ENCODE data around the gene UFC1.

Gene UFC1

DNA sequence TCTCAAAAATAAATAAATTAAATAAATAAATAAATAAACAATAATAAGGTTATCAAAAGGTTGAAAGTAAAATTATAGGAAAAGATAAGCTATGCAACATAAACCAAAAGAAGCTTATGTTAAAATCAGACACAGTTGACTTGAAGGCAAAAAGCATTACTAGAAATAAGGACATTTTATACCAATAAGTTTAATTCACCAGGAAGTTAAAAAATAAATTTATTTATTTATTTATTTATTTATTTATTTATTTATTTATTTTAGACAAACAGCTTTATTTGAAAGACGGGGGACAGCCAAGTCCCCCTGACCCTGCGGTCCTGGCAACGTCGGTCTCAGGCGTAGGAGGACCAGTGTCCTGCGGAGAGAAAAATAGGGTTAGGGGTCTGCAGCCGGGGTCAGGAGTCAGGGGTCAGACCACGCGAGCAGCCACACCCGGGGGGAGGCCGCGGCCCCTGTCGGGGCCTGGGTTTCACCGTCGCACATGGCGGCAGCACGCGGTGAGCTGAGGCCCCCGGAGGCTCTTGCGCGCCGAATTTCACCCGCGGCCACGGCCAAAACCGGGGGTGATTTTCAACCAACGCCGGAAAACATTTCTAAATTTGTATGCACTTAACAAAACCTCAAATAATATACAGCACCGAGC is 12.9 kb upstream of the UFC1 start:
- Histone ChIP-seq H3K9me3 (ENCODE audit: control insufficient read depth, insufficient read depth, low read length) (no peaks in the 10 kb centered on the region), H3K36me3 (ENCODE audit: control insufficient read depth, insufficient read depth, low read length) (no peaks in the 10 kb centered on the region), H3K4me1 (ENCODE audit: control insufficient read depth, insufficient read depth, low read length) (no peaks in the 10 kb centered on the region), H3K27me3 (ENCODE audit: control insufficient read depth, insufficient read depth, low read length) (no peaks in the 10 kb centered on the region), H3K9ac (ENCODE audit: low read depth, low read length) (no peak overlapping the region), H3K4me3 (ENCODE audit: low read depth, low read length) (no peak overlapping the region)

DNA sequence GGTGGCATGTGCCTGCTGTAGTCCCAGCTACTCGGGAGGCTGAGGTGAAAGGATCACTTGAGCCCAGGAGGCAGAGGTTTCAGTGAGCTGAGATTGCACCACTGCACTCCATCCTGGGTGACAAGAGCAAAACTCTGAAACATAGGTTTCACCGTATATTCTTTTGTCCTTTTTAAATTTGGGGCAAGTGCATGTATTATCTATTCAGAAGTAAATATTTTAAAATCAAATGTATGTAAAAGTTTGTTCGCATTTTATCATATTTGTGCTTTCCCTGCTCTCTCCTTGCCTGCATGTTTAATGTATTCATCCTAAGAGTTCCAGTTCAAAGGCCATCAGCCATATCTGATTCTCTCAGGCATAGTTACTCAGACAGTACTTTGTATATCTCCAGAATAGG is 7.9 kb upstream of the UFC1 start:
- Histone ChIP-seq H3K4me3 (ENCODE audit: low read depth, low read length) (no peak overlapping the region), H3K9me3 (ENCODE audit: control insufficient read depth, insufficient read depth, low read length) (no peaks in the 10 kb centered on the region), H3K9ac (ENCODE audit: low read depth, low read length) (no peak overlapping the region), H3K4me1 (ENCODE audit: control insufficient read depth, insufficient read depth, low read length) (no peaks in the 10 kb centered on the region), H3K36me3 (ENCODE audit: control insufficient read depth, insufficient read depth, low read length) (no peaks in the 10 kb centered on the region), H3K27me3 (ENCODE audit: control insufficient read depth, insufficient read depth, low read length) (no peaks in the 10 kb centered on the region)

DNA sequence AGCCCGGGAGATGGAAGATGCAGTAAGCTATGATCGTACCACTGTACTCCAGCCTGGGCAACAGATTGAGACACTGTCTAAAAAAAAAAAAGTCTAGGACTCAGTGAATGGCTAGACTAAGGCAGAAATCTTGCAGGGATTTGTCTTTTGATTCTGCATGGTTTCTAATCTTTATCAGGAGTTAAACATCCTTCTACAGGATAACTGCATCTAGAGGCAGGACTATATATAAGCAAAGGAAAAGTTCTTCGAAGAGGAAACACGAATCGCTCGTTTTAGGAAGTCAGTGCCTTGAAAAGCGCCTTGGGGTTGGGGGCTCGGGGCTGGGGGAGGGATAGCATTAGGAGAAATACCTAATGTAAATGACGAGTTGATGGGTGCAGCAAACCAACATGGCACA is 602 bp upstream of the UFC1 start:
- Histone ChIP-seq H3K9me3 (ENCODE audit: control insufficient read depth, insufficient read depth, low read length) (no peaks in the 10 kb centered on the region), H3K4me3 (ENCODE audit: low read depth, low read length) (peak overlapping the region; percentile 92), H3K4me1 (ENCODE audit: control insufficient read depth, insufficient read depth, low read length) (no peaks in the 10 kb centered on the region), H3K27me3 (ENCODE audit: control insufficient read depth, insufficient read depth, low read length) (no peaks in the 10 kb centered on the region), H3K36me3 (ENCODE audit: control insufficient read depth, insufficient read depth, low read length) (no peaks in the 10 kb centered on the region), H3K9ac (ENCODE audit: low read depth, low read length) (no peak overlapping the region)

DNA sequence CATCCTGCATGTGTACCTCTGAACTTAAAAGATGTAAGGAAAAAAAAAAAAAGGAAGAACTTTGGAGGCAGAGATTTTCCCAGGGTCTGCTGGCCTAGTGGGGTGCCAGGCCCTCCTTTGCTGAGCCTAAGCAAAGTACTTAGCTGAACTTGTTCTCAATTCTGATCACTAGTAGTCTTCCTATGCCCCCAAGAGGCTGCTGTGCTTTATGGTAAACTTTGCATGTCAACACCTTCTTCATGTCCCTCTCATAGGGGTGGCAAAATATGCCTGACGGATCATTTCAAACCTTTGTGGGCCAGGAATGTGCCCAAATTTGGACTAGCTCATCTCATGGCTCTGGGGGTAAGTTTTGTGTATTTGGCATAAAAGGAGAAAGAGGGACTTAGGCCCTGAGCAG is 4.1 kb downstream of the UFC1 start:
- Histone ChIP-seq H3K36me3 (ENCODE audit: control insufficient read depth, insufficient read depth, low read length) (peaks cover 5% of the 10 kb centered on the region), H3K9ac (ENCODE audit: low read depth, low read length) (no peak overlapping the region), H3K9me3 (ENCODE audit: control insufficient read depth, insufficient read depth, low read length) (no peaks in the 10 kb centered on the region), H3K27me3 (ENCODE audit: control insufficient read depth, insufficient read depth, low read length) (no peaks in the 10 kb centered on the region), H3K4me1 (ENCODE audit: control insufficient read depth, insufficient read depth, low read length) (no peaks in the 10 kb centered on the region), H3K4me3 (ENCODE audit: low read depth, low read length) (no peak overlapping the region)

DNA sequence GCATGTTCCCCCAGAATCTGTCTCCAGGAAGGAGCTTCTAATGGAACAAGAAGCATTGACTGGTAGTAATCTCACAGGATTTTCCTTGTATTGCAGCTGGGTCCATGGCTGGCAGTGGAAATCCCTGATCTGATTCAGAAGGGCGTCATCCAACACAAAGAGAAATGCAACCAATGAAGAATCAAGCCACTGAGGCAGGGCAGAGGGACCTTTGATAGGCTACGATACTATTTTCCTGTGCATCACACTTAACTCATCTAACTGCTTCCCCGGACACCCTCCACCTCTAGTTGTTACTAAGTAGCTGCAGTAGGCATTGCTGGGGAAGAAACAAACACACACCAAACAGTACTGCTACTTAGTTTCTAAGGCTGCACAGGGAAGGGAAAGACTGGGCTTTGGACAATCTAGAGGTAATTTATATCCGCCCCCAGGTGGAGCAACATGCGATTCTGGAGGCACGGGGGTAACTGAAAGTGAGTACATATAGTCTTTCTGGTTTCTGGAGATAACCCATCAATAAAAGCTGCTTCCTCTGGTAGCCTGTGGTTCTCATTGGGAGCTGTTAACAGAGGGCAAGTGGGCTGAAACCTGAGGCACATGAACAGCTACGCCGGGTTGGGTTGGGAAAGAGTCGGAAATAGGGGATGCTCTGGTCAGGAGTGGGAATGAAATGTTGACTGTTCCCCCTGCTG is 4.7 kb downstream of the UFC1 start:
- Histone ChIP-seq H3K9me3 (ENCODE audit: control insufficient read depth, insufficient read depth, low read length) (no peaks in the 10 kb centered on the region), H3K4me3 (ENCODE audit: low read depth, low read length) (peak overlapping the region; percentile 60), H3K36me3 (ENCODE audit: control insufficient read depth, insufficient read depth, low read length) (peaks cover 7% of the 10 kb centered on the region), H3K4me1 (ENCODE audit: control insufficient read depth, insufficient read depth, low read length) (no peaks in the 10 kb centered on the region), H3K27me3 (ENCODE audit: control insufficient read depth, insufficient read depth, low read length) (no peaks in the 10 kb centered on the region), H3K9ac (ENCODE audit: low read depth, low read length) (no peak overlapping the region)

DNA sequence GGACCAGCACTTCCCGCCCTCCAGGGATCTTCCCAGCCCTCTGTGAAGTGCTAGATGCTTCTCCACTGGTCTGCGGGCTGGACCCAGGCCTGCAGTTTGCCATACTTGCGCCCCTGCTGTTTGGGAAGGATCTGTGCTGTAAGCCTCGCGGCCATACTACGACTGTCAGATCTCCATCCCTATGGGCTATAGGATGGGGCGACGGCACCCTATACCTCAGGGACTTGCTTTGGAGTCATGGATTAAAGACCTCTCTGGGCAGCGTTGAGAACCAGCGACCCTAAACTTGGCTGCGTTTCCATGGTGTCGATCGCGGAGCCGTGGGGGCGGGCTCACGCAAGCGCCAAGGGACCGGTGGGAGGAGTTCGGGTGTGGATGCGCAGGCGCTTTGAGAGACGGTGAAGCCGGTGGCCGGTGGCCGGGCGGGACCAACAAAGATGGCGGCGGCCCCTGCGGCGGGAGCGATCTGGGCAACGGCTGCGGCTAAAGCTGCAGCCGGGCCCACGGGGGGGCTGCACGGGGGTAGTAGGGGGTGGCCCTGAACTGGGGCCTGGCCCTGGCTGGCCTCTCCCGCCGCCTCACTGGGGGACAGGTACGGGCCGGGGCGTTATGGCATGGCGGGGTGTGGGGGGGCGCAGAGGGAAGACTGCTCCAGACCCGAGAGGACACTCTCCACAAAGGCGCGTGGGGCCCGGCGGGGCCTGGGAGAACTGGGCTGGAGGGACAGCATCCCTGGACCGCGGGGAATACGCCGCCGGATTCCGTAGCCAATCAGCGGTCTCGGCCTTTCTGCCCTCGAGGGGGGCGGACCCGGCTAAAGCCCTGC is 5.5 kb downstream of the UFC1 start, which contains the start of gene USP21:
TSS of gene USP21 (plus strand) at position 414 of the 826 bp plus-strand sequence. CDS start 1,141 bp downstream, outside the sequence.
- Histone ChIP-seq H3K27me3 (ENCODE audit: control insufficient read depth, insufficient read depth, low read length) (no peaks in the 10 kb centered on the region), H3K4me3 (ENCODE audit: low read depth, low read length) (peak within 1 kb of the TSS; percentile 60), H3K36me3 (ENCODE audit: control insufficient read depth, insufficient read depth, low read length) (peaks cover 10% of the 10 kb centered on the region), H3K9ac (ENCODE audit: low read depth, low read length) (peak within 1 kb of the TSS; percentile 80), H3K9me3 (ENCODE audit: control insufficient read depth, insufficient read depth, low read length) (no peaks in the 10 kb centered on the region), H3K4me1 (ENCODE audit: control insufficient read depth, insufficient read depth, low read length) (no peaks in the 10 kb centered on the region)

DNA sequence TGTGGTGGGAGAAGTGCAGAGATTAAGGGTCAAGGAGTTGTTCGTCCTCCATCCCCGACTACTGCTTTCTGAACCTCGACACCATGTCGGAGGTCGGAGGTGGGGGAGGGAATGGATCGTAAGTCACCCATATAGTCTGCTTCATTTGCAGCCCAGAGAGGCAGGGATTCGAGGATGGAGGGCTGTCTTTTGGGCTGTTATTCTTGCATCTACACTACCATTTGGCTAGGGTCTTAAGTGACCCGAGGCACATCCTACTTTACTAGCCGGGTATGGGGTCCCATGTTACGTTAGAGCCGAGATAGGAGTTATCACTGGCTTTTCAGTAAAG is 6.1 kb downstream of the UFC1 start:
- no peaks in the 10 kb centered on the region for H3K9me3 ChIP-seq (ENCODE audit: control insufficient read depth, insufficient read depth, low read length)
- peak overlapping the region; percentile 60 for H3K4me3 ChIP-seq (ENCODE audit: low read depth, low read length)
- peak overlapping the region; percentile 80 for H3K9ac ChIP-seq (ENCODE audit: low read depth, low read length)
- no peaks in the 10 kb centered on the region for H3K4me1 ChIP-seq (ENCODE audit: control insufficient read depth, insufficient read depth, low read length)
- H3K36me3 ChIP-seq (ENCODE audit: control insufficient read depth, insufficient read depth, low read length), result peaks cover 10% of the 10 kb centered on the region
- H3K27me3 ChIP-seq (ENCODE audit: control insufficient read depth, insufficient read depth, low read length), result no peaks in the 10 kb centered on the region

DNA sequence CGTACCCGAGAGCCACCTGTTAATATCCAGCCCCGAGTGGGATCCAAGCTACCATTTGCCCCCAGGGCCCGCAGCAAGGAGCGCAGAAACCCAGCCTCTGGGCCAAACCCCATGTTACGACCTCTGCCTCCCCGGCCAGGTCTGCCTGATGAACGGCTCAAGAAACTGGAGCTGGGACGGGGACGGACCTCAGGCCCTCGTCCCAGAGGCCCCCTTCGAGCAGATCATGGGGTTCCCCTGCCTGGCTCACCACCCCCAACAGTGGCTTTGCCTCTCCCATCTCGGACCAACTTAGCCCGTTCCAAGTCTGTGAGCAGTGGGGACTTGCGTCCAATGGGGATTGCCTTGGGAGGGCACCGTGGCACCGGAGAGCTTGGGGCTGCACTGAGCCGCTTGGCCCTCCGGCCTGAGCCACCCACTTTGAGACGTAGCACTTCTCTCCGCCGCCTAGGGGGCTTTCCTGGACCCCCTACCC is 6.9 kb downstream of the UFC1 start:
- Histone ChIP-seq H3K36me3 (ENCODE audit: control insufficient read depth, insufficient read depth, low read length) (peaks cover 10% of the 10 kb centered on the region), H3K4me1 (ENCODE audit: control insufficient read depth, insufficient read depth, low read length) (no peaks in the 10 kb centered on the region)

DNA sequence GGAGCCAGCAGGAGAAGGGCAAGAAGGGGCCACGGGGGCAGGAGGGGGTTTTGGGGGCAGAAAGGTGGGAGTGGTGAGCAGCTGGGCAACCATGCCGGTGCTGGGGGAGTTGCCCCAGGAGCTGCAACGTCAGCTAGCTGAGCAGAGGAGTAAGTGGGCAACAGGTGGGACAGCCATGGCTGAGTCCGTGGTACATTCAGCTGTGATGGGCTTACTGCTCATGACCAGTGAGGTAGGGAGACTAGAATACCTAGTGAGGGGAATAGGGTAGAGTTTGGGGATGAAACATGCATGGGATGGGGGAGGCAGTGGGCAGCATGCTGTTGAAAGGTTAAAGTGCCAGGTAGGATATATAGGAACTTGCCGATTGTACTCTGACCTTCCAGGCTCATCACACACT is 7.9 kb downstream of the UFC1 start:
- H3K9me3 ChIP-seq (ENCODE audit: control insufficient read depth, insufficient read depth, low read length), result no peaks in the 10 kb centered on the region
- no peak overlapping the region for H3K4me3 ChIP-seq (ENCODE audit: low read depth, low read length)
- H3K4me1 ChIP-seq (ENCODE audit: control insufficient read depth, insufficient read depth, low read length), result no peaks in the 10 kb centered on the region
- no peaks in the 10 kb centered on the region for H3K27me3 ChIP-seq (ENCODE audit: control insufficient read depth, insufficient read depth, low read length)
- H3K36me3 ChIP-seq (ENCODE audit: control insufficient read depth, insufficient read depth, low read length), result peaks cover 10% of the 10 kb centered on the region
- no peak overlapping the region for H3K9ac ChIP-seq (ENCODE audit: low read depth, low read length)

More for the DNA sequence above, 6.9 kb downstream of the UFC1 start:
- no peaks in the 10 kb centered on the region for H3K9me3 ChIP-seq (ENCODE audit: control insufficient read depth, insufficient read depth, low read length)
- no peak overlapping the region for H3K9ac ChIP-seq (ENCODE audit: low read depth, low read length)
- no peak overlapping the region for H3K4me3 ChIP-seq (ENCODE audit: low read depth, low read length)
- H3K27me3 ChIP-seq (ENCODE audit: control insufficient read depth, insufficient read depth, low read length), result no peaks in the 10 kb centered on the region

DNA sequence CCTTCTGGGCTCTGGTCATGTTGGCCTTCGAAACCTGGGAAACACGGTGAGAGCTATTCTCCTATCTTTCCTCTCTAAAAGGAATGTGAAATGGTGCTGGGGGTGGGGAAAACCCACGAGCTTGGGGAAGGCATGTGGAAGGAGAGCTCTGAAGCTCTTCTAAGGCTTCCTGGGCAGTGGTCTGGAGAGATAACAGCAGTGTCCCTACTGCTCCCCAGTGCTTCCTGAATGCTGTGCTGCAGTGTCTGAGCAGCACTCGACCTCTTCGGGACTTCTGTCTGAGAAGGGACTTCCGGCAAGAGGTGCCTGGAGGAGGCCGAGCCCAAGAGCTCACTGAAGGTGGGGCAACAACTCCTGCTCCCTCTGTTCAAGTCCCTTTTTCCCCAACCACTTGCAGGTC is 8.3 kb downstream of the UFC1 start:
- Histone ChIP-seq H3K4me3 (ENCODE audit: low read depth, low read length) (no peak overlapping the region), H3K9me3 (ENCODE audit: control insufficient read depth, insufficient read depth, low read length) (no peaks in the 10 kb centered on the region), H3K36me3 (ENCODE audit: control insufficient read depth, insufficient read depth, low read length) (peaks cover 10% of the 10 kb centered on the region), H3K9ac (ENCODE audit: low read depth, low read length) (no peak overlapping the region), H3K27me3 (ENCODE audit: control insufficient read depth, insufficient read depth, low read length) (no peaks in the 10 kb centered on the region), H3K4me1 (ENCODE audit: control insufficient read depth, insufficient read depth, low read length) (no peaks in the 10 kb centered on the region)

DNA sequence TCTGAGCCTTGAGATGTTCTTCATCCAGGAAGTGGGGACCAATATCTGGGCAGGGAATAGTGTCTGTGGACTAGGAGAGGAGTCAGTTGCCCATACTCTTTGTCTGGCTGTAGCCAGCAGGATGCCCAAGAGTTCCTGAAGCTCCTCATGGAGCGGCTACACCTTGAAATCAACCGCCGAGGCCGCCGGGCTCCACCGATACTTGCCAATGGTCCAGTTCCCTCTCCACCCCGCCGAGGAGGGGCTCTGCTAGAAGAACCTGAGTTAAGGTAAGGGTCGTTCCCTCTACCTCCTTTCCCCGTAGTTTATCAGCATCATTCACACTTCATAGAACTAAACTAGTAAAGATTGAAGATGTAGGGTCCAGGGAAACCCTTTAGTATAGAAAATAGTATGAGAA is 9.0 kb downstream of the UFC1 start:
- Histone ChIP-seq H3K9me3 (ENCODE audit: control insufficient read depth, insufficient read depth, low read length) (no peaks in the 10 kb centered on the region), H3K36me3 (ENCODE audit: control insufficient read depth, insufficient read depth, low read length) (peaks cover 10% of the 10 kb centered on the region), H3K9ac (ENCODE audit: low read depth, low read length) (no peak overlapping the region), H3K4me1 (ENCODE audit: control insufficient read depth, insufficient read depth, low read length) (no peaks in the 10 kb centered on the region), H3K27me3 (ENCODE audit: control insufficient read depth, insufficient read depth, low read length) (no peaks in the 10 kb centered on the region), H3K4me3 (ENCODE audit: low read depth, low read length) (no peak overlapping the region)
